Parathyroid adenoma (tissue), 2 donors: ENCODE data around the gene PLP2.

Source experiments
- H2AFZ ChIP-seq: fragments of 300-600 bp; sonication (generic); one replicate; pipeline ENCODE4 v1.7.0; 2017; ENCODE audit warnings: antibody characterized with exemption, mild to moderate bottlenecking
- H3K27ac ChIP-seq: fragments of 300-600 bp; sonication (generic); one replicate; pipeline ENCODE4 v1.7.0; 2017
- H3K27me3 ChIP-seq: fragments of 300-600 bp; sonication (generic); one replicate; pipeline ENCODE4 v1.7.0; 2017; ENCODE audit warnings: low read length; ENCODE audit not compliant: control insufficient read depth, insufficient read depth
- H3K36me3 ChIP-seq: fragments of 300-600 bp; sonication (generic); one replicate; pipeline ENCODE4 v1.7.0; 2017; ENCODE audit warnings: low read length; ENCODE audit not compliant: control insufficient read depth, insufficient read depth
- H3K4me1 ChIP-seq: fragments of 300-600 bp; sonication (generic); one replicate; pipeline ENCODE4 v1.7.0; 2017; ENCODE audit warnings: control low read depth
- H3K4me2 ChIP-seq: fragments of 300-600 bp; sonication (generic); one replicate; pipeline ENCODE4 v1.7.0; 2017; ENCODE audit warnings: low read length
- H3K4me3 ChIP-seq: fragments of 300-600 bp; sonication (generic); one replicate; pipeline ENCODE4 v1.7.0; 2017; ENCODE audit warnings: low read depth, low read length
- H3K79me2 ChIP-seq: fragments of 300-600 bp; sonication (generic); one replicate; pipeline ENCODE4 v1.7.0; 2017; ENCODE audit warnings: control low read depth
- H3K9ac ChIP-seq: fragments of 300-600 bp; sonication (generic); one replicate; pipeline ENCODE4 v1.7.0; 2017; ENCODE audit warnings: mild to moderate bottlenecking
- H3K9me3 ChIP-seq: fragments of 300-600 bp; sonication (generic); one replicate; pipeline ENCODE4 v1.7.0; 2017; ENCODE audit warnings: low read length; ENCODE audit not compliant: control insufficient read depth
- CTCF ChIP-seq: fragments of 300-600 bp; sonication (generic); IDR thresholded peaks from one replicate; pipeline ENCODE4 v1.7.0; 2017; ENCODE audit warnings: antibody characterized with exemption, mild to moderate bottlenecking
- donor health status: primary hyperparathyroidism.

PLP2 gene

DNA sequence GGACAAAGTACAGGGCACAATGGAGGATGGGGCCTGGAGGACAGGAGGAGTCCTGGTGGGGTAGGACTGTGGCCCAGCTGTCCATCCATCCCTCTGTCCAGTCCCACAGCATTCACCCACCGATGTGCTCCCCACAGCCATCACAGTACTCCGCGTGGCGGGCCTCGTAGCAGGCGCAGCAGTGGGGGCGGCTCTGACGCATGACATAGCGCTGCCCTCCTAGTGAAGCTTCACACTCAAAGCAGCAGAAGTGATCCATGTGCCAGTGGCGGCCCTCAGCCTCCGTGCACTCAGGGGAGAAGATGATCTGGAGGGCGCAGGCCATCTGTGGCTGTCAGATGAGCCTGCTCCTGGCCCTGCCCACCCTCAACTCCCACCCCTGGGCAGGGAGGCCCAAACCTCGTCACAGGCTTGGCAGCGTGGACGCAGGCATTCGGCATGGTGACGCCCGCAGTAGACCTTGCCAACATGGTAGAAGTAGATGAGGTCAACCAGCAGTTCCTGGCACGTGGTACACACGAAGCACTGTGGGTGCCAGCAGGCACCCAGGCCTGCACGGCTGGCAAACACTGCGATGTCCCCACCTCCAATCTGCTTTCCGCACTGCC is 6.3 kb downstream of the PLP2 start:
- Histone ChIP-seq H3K27ac (no peak overlapping the region), H3K36me3 (no peaks in the 10 kb centered on the region), H2AFZ (no peak overlapping the region), H3K9ac (no peak overlapping the region), H3K4me3 (no peak overlapping the region), H3K27me3 (no peaks in the 10 kb centered on the region), H3K9me3 (no peaks in the 10 kb centered on the region), H3K4me1 (no peaks in the 10 kb centered on the region), H3K4me2 (no peak overlapping the region), H3K79me2 (no peaks in the 10 kb centered on the region)
- TF ChIP-seq CTCF: no peak

GRCh38 chrX:49178537-49178936 is 6.8 kb downstream of the PLP2 start:
- H3K4me2 ChIP-seq: no peak overlapping the region
- H2AFZ ChIP-seq: no peak overlapping the region
- H3K36me3 ChIP-seq: no peaks in the 10 kb centered on the region
- no peaks in the 10 kb centered on the region for H3K4me1 ChIP-seq
- no peak overlapping the region for H3K27ac ChIP-seq
- no peak overlapping the region for H3K4me3 ChIP-seq
- H3K9ac ChIP-seq: no peak overlapping the region
- H3K27me3 ChIP-seq: no peaks in the 10 kb centered on the region
- H3K9me3 ChIP-seq: no peaks in the 10 kb centered on the region
- H3K79me2 ChIP-seq: no peaks in the 10 kb centered on the region
- no peak for TF ChIP-seq CTCF

DNA sequence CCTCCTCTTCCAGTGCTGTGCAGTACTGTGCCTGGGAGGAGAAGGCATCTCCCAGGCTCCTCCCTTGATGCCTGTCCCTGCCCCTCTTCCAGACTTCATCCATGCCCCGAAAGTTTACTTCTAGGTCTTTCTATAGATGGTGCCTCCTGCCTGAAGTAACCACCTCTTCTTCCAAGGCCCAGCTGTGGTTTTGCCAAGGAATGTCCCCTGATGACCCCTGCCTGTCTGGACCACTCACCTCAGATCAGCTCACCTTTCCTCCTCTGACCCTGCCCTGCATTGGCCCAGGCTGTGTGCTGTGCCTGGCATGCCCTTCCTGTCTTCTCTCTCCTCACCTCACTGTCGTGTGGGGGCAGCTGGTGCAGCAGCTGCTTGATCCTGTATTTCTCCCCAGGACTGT is 7.7 kb downstream of the PLP2 start:
- no peak for TF ChIP-seq CTCF
- Histone ChIP-seq H3K79me2 (no peaks in the 10 kb centered on the region), H3K36me3 (no peaks in the 10 kb centered on the region), H3K9me3 (no peaks in the 10 kb centered on the region), H3K9ac (no peak overlapping the region), H3K4me2 (no peak overlapping the region), H2AFZ (no peak overlapping the region), H3K27ac (no peak overlapping the region), H3K4me3 (no peak overlapping the region), H3K27me3 (no peaks in the 10 kb centered on the region), H3K4me1 (no peaks in the 10 kb centered on the region)

DNA sequence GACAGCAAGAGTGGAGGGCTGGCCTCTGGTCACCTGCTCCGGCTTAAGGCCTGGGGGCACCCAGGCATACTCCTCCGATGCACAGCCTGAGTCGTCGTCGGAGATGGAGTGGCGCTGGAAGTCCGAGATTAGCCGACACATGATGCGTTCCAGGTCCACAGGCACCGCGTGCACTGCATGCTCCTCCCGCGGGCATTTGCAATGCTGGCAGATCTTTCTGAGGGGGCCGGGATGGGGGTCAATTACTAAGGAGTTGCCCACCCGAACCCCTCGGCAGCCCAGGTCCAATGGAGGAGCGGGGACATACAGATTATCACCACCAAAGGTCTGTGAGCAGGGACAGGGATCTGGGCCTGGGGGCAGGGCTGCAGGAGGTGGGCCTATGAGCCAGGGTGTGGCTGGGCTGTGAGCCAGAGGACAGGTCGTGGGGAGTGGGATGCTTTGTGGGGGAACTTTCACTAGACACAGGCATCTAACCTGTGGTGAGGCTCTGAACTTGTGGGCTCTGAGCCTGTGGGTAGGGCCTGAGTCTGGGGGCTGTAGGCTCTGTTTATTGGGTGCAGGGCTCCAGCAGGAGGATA is 12.1 kb downstream of the PLP2 start:
- H3K79me2 ChIP-seq: no peaks in the 10 kb centered on the region
- no peaks in the 10 kb centered on the region for H3K36me3 ChIP-seq
- H3K4me1 ChIP-seq: no peaks in the 10 kb centered on the region
- no peak overlapping the region for H3K27ac ChIP-seq
- no peak overlapping the region for H3K4me2 ChIP-seq
- H3K9me3 ChIP-seq: no peaks in the 10 kb centered on the region
- no peak overlapping the region for H2AFZ ChIP-seq
- H3K27me3 ChIP-seq: no peaks in the 10 kb centered on the region
- no peak for TF ChIP-seq CTCF
- no peak overlapping the region for H3K4me3 ChIP-seq
- H3K9ac ChIP-seq: no peak overlapping the region
